GM19324 (cell line): ENCODE results near the gene CLEC7A.

Experiments
- ATAC-seq: cut with Tn5 transposase; IDR thresholded peaks from one replicate; pipeline ENCODE4 v1.9.1; 2021; ENCODE audit warnings: mild to moderate bottlenecking, moderate library complexity; ENCODE audit not compliant: unreplicated experiment, low FRiP score

The CLEC7A gene

DNA sequence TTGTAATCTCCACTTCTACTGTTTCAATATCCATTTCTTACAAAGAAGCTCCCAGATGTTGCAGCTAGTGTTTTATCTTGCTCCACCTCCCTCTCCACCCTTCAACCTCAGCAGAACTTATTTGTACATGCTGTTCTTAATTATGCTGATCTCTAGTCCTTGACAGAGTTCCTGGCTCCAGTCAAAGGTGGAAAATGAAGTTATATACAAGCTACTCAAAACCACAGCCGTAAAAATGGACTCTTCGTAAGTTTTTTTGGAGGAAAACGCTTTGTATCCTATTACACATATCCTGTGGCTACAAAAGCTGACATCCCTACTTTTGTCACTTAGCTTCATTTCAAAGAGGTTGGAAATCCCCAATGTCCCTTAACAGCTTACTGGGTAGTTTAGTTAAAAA lies 32.5 kb downstream of the CLEC7A start:
- ATAC-seq = no peak

GRCh38 chr12:10095971-10096370 lies 34.0 kb downstream of the CLEC7A start:
- no peak for ATAC-seq

DNA sequence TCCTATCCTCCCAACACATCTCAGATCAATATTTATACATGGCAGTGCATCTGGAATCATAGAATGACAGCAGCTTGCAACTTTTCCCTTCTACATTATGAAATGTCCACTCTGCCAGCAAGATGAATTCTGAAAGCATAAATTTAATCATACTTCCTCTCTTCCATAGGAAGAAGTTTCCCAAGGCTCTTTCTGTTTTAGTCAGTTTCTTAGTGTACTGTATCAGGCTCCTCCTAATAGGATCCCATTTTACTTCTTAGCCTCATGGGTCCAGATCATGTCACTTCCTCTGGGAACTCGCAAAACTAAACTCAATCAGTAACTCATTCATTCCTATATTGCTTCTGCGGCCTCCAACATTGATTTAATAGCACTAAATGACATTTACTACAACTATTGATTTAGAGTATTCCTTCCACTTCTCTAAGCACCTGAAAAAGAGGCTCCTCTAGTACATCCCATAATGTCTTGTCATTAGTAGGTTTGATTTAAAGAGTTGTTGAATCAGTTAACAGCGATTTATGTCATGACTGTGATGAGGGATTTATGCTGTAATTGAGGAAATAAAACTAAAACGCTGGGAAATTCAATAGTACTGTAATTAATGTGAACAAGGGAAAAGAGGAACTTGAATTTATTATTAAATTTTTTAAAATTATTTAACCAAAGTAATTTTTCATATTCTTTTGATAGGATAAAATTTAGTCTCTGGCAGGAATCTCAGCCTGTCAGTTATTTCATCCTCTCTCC lies 35.2 kb downstream of the CLEC7A start:
- ATAC-seq = no peak

DNA sequence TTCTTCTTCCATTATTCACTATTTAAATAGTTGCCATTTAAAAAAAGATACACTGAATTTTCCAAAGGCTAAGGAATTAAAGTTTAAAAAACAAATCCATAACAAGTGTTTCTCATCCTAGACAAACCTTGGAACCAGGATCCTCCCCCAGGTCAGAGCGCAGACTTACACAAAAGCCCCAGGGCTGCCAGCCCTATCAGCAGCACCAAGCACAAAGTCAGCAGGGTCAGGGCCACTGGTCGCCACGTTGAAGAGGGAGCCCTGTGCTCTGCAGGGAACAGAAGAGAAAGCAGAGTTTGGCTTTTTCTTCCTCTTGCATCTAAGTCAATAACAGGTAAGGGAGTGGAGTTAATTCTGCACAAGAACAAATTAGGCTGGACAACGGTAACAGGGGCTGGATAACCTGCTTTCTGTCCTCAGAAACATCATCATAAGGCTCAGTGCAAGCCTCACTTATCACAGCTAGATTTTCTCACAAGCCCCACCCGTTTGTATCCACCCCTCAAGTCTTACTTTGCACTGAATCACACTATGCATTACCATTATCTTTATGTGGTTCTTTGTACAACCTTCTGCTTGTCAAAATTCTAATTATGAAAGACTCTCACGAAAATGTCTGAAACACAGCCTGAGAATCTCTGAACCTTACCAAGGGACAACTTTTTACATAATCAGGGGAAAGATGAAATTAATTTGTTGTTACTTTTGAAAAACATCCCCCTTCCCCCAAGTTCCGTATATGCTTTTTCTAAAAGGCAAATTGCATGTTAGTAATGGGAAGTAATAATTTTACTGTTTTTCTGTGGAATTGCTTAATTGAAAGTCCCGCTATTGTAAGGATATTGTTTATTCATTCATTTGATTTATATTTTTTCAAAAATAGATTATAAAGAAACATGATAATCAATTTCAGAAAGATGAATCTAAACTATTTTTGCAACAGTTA lies 40.8 kb downstream of the CLEC7A start:
- ATAC-seq = no peak

- no peak for ATAC-seq
Measured at GRCh38 chr12:10088031-10088430, 42.0 kb downstream of the CLEC7A start.

DNA sequence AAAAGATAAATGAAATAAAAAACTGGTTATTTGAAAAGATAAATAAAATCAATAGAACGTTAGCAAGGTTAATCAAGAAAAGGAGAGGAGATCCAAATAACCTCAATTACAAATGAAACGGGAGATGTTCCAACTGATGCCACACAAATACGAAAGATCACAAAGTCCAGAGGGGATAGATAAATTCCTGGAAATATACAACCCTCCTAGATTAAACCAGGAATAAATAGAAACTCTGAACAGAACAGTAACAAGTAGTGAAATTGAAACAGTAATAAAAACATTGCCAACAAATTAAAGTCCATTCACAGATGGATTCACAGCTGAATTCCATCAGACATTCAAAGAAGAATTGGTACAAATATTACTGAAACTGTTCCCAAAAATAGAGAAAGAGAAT lies 43.6 kb downstream of the CLEC7A start:
- no peak for ATAC-seq

- no peak for ATAC-seq
Measured at GRCh38 chr12:10084733-10085132, 45.3 kb downstream of the CLEC7A start.

- no peak for ATAC-seq
Measured at GRCh38 chr12:10082117-10082874, 47.7 kb downstream of the CLEC7A start.

DNA sequence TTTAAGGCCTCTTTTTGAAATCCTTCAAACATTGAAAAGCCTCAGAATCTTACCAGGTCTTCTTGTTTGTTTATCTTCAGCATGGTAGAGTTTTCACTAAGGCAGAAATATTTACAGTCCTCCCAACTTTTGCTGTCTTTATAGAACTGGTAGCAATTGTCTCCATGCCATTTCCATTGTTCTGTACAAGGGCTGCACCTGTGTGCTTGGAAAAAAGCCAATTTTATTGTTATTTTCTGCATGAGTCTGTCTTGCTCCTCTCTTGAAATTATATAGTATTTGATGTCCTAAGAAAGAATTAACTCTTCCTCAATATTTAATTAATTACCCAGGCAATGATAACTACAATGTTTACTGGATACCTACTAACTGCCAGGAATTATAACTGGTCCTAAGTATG lies 54.5 kb downstream of the CLEC7A start:
- ATAC-seq = no peak

- ATAC-seq = no peak
Measured at GRCh38 chr12:10073261-10073660, 56.7 kb downstream of the CLEC7A start.

DNA sequence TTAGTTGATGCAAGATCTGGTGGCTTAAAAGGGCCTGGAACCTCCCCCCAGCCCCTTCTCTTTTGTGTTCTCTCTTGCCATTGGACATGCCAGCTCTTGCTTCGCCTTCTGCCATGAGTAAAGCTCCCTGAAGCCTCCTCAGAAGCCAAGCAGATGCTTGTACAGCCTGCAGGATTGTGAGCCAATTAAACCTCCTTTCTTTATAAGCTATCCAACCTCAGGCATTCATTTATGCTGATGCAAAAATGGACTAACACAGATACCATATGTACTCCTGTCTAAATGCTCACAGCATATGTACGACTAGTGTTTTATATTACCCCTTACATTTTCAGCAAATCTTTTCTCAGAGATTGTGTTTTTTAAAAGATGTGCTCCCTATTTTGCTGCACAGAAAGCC lies 57.9 kb downstream of the CLEC7A start:
- ATAC-seq = no peak

DNA sequence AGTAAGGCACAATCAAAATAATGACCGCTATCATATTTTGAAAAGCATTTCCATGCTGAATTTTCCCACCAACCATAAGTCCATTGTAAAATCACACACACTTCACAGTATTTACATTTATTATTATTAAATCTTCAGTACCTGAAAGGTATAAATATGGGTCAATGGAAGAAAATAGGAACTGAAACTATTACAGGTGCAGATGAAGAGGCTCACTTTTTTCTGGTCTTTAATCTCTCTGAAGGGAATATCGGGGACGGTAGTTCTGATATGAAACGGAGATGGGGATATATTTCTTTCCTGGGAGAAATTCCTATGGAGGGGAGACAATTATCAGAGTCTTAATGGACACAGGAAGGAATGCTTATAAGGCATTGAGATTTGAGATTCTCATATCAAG lies 59.6 kb downstream of the CLEC7A start:
- ATAC-seq = no peak

DNA sequence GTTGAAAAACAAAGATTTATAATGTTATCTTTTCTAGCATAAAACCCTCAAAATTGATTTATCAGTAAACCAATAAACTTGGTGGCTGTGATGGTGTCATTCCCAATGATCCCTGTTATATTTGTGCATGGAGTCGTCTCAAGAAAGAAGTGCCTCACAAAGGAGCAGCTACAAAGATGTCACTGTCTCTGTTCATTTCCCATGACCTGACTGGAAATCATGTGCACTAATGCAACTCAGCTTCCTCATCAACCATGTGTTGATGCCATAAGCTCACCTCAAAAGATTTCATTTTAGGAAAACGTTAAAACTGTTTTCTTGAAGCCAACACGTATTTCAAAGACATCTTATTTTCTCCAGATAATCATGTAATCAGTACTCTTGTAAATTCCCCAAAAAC lies 60.0 kb downstream of the CLEC7A start:
- no peak for ATAC-seq

DNA sequence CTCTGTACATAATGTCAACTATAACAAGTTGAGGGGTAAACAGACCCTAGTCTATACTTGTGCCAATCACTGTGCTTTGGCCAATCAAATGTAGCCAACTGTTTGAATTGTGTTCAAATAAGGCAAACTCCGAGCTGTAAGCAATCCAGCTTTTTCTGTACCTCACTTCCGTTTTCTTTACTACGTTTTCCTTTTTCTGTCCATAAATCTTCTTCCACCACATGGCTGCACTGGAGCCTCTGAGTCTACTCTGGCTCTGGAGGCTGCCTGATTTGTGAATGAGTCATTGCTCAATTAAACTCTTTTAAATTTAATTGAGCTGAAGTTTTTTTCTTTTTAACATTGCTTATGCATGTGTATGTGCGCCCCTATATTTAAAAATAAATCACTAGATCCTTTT lies 60.9 kb downstream of the CLEC7A start:
- no peak for ATAC-seq

DNA sequence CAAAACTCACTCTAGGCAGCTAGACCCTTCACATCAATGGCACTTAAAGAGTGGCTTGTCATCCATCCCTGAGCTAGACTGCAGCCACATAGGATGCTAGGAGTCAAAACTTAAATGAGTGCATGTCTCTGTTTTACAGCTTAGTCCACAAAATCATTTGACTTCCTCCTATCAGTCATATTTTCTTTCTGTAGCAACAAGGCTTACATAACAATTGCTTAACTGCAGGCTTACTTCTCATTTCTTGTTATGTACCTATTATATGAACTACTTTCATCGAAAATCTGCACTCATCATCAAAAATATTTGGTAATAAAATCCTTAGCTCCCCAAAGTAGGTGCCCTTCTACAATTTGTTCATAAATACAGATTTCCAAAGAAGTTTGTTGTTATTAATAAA lies 61.4 kb downstream of the CLEC7A start:
- no peak for ATAC-seq

DNA sequence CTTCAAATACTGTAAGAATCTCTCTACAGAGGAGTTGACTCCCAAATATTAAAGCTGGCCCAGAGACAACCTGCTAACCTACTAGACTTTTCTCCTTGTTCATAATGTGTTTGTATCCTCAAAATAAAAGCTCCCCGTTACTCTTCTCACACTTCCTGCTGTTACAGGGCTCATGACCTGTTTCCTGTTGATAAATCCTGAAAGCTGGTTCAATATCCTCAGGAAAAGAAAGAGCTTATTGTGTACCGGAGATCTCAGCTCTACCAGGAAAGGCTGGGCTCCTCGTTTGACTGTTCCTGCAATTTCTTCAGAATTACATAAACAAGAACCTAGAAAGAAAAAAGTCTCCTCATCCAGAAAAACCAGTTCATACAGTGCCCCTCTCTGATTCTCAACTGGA lies 62.1 kb downstream of the CLEC7A start:
- no peak for ATAC-seq

- no peak for ATAC-seq
Measured at GRCh38 chr12:10067264-10067663, 62.7 kb downstream of the CLEC7A start.
